HL-60 (cell line): ENCODE results near the gene LINC01488.

Experiments
- DNase-seq, 2 experiments: peaks; one replicate each; pipeline ENCODE4 v3.0.0-alpha.2; 2010 to 2020; ENCODE audit warnings: low read depth in 1 of 2, low spot score in 1 of 2
- H3K27ac ChIP-seq: fragments of 250-450 bp; sonication (Bioruptor Pico); replicated peaks from 2 replicates; pipeline ENCODE4 v1.5.1; 2020; ENCODE audit warnings: mild to moderate bottlenecking, moderate library complexity
- H3K27me3 ChIP-seq: fragments of 250-450 bp; sonication (Bioruptor Pico); 2 replicates; pipeline ENCODE4 v1.5.1; 2021; ENCODE audit warnings: mild to moderate bottlenecking, moderate library complexity; ENCODE audit not compliant: insufficient read depth, poor library complexity, severe bottlenecking
- H3K4me3 ChIP-seq: replicated peaks from 2 replicates; pipeline ENCODE4 v1.5.1; 2011; ENCODE audit warnings: mild to moderate bottlenecking, control low read depth, low read length; ENCODE audit not compliant: insufficient read depth
- GABPA ChIP-seq: IDR thresholded peaks from 2 replicates; pipeline ENCODE4 v1.6.1; 2012; ENCODE audit warnings: low read depth
- POLR2AphosphoS5 ChIP-seq: IDR thresholded peaks from 2 replicates; pipeline ENCODE4 v1.6.1; 2012; ENCODE audit warnings: low read depth
- SPI1 ChIP-seq: IDR thresholded peaks from 2 replicates; pipeline ENCODE4 v1.6.1; 2012; ENCODE audit warnings: low read depth, mild to moderate bottlenecking, borderline replicate concordance
- TF ChIP-seq, protein P1 (sequence below): IDR thresholded peaks from 2 replicates; pipeline ENCODE4 v1.6.1; 2012; ENCODE audit warnings: low read depth; ENCODE audit not compliant: insufficient replicate concordance
- TF ChIP-seq, protein P2 (sequence below): IDR thresholded peaks from one replicate; pipeline ENCODE4 v1.5.1; 2011; ENCODE audit warnings: low read length, control low read depth, inconsistent platforms; ENCODE audit not compliant: insufficient read depth

Gene LINC01488

DNA sequence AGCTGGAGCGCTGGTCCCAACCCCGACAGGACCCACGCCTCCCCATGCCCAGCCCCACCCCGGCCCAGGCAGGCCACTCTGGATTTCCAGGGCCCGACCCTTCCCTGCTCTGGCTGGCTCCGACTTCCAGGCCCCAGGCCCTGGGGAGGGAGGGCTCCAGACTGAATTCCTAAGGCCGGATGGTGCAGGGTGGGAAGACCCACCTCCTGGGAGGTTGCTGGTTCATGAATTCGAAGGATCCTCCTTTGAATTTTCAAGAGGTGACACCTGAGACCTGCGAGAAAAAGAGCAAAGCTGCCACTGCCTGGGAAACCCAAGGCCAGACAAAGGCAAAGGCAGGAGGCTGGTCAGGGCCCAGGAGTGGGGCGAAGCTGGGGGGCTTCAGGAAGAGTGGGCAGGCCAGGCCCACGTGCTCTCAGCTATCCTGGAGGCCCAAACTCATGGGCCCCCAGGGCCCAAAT lies 47.0 kb upstream of the LINC01488 start:
- Histone ChIP-seq H3K27me3 (no peaks in the 10 kb centered on the region), H3K4me3 (no peak overlapping the region), H3K27ac (peak overlapping the region; percentile 74)
- no peak for TF ChIP-seq SPI1
- no peak for DNase-seq

DNA sequence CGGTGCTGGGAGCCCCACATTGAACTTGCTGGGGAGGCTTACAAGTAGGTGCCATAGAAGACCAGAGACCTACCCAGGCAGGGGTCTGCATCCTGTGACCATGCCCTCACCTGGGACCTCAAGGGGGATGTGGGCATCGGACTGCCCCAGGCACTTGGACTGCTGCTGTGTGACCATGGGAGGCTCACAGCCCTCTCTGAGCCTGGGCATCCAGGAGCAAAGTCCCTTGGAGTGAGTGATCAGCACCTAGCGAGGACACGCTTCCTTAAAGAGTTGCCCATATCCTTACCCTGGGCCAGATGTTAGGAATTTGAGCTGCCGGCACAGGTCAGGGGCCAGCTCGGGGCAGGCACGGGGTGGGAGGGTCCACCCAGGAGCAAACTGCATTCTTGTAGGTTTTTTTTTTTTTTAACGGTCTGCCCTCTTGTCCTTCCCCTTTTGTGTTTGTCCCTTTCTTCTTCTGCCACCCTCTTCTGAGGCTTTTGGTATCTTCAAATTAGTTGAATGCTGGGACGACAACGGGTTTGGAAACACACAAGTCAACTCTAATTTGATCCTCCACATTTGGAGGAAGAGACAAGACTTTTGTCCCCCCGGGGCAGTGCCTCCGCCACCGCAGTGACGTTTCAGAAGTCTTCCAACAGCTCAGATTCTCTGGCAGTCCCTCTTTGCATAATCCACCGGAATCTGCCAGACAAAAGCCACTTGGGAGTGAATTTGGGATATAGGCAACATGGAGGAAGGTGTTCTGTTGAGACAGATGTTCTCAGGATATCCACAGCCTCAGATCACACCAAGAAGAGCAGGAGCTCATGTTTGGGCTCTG lies 46.1 kb upstream of the LINC01488 start:
- peak in 1 of 2 experiments; percentile 60 for DNase-seq
- Histone ChIP-seq H3K27me3 (no peaks in the 10 kb centered on the region), H3K4me3 (no peak overlapping the region), H3K27ac (peak overlapping the region; percentile 74)
- no peak for TF ChIP-seq GABPA
- no peak for TF ChIP-seq SPI1

DNA sequence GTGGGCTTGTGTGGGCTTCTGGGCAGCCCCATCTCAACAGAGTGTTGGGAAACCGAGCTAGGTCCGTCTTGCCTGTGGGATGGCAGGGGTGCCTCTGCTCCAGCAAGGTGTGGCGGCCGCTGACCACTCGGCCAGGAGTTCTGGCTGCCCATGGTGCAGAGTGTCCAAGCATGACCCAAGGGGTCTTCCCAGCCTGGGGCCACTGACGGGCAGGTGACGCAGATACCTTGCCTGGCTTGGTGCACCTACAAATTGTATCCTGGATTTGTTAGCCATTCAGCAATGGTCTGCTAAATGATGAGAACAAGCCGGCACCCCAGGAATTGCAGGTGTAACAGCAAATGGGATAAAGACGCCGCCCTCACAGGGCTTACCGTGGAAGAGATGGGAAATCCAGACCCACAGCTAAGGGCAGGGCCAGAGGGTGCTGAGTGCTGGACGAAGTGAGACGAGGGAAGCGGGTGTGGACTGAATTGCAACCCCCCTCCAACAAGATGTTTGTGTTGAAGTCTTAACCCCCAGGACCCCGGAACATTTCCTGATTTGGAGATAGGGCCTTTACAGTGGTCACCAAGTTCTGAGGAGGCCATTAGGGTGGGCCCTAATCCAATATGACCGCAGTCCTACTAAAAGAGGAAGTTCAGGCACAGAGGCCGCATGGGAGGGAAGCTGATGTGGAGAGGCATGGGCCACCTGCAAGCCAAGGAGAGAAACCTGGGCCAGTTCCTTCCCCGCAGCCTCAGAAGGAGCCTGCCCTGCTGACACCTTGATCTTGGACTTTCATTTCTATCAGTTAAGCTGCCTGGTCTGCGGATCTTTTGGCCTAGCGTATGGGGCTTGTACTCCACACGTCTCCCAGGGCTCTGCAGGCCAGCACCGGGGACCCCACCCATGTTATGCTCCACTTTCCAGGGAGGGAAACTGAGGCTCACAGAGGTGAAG lies 45.2 kb upstream of the LINC01488 start:
- DNase-seq: peak; percentile 56 to 84
- H3K27ac ChIP-seq: peak overlapping the region; percentile 74
- H3K4me3 ChIP-seq: no peak overlapping the region
- TF ChIP-seq, protein P1, sequence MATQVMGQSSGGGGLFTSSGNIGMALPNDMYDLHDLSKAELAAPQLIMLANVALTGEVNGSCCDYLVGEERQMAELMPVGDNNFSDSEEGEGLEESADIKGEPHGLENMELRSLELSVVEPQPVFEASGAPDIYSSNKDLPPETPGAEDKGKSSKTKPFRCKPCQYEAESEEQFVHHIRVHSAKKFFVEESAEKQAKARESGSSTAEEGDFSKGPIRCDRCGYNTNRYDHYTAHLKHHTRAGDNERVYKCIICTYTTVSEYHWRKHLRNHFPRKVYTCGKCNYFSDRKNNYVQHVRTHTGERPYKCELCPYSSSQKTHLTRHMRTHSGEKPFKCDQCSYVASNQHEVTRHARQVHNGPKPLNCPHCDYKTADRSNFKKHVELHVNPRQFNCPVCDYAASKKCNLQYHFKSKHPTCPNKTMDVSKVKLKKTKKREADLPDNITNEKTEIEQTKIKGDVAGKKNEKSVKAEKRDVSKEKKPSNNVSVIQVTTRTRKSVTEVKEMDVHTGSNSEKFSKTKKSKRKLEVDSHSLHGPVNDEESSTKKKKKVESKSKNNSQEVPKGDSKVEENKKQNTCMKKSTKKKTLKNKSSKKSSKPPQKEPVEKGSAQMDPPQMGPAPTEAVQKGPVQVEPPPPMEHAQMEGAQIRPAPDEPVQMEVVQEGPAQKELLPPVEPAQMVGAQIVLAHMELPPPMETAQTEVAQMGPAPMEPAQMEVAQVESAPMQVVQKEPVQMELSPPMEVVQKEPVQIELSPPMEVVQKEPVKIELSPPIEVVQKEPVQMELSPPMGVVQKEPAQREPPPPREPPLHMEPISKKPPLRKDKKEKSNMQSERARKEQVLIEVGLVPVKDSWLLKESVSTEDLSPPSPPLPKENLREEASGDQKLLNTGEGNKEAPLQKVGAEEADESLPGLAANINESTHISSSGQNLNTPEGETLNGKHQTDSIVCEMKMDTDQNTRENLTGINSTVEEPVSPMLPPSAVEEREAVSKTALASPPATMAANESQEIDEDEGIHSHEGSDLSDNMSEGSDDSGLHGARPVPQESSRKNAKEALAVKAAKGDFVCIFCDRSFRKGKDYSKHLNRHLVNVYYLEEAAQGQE: no peak
- TF ChIP-seq, protein P2, sequence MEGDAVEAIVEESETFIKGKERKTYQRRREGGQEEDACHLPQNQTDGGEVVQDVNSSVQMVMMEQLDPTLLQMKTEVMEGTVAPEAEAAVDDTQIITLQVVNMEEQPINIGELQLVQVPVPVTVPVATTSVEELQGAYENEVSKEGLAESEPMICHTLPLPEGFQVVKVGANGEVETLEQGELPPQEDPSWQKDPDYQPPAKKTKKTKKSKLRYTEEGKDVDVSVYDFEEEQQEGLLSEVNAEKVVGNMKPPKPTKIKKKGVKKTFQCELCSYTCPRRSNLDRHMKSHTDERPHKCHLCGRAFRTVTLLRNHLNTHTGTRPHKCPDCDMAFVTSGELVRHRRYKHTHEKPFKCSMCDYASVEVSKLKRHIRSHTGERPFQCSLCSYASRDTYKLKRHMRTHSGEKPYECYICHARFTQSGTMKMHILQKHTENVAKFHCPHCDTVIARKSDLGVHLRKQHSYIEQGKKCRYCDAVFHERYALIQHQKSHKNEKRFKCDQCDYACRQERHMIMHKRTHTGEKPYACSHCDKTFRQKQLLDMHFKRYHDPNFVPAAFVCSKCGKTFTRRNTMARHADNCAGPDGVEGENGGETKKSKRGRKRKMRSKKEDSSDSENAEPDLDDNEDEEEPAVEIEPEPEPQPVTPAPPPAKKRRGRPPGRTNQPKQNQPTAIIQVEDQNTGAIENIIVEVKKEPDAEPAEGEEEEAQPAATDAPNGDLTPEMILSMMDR: no peak
- TF ChIP-seq POLR2AphosphoS5: 0 out of 2 replicates have a peak, but pooled peaks have one; percentile 38
- TF ChIP-seq SPI1: peak; percentile 76
- H3K27me3 ChIP-seq: no peaks in the 10 kb centered on the region

DNA sequence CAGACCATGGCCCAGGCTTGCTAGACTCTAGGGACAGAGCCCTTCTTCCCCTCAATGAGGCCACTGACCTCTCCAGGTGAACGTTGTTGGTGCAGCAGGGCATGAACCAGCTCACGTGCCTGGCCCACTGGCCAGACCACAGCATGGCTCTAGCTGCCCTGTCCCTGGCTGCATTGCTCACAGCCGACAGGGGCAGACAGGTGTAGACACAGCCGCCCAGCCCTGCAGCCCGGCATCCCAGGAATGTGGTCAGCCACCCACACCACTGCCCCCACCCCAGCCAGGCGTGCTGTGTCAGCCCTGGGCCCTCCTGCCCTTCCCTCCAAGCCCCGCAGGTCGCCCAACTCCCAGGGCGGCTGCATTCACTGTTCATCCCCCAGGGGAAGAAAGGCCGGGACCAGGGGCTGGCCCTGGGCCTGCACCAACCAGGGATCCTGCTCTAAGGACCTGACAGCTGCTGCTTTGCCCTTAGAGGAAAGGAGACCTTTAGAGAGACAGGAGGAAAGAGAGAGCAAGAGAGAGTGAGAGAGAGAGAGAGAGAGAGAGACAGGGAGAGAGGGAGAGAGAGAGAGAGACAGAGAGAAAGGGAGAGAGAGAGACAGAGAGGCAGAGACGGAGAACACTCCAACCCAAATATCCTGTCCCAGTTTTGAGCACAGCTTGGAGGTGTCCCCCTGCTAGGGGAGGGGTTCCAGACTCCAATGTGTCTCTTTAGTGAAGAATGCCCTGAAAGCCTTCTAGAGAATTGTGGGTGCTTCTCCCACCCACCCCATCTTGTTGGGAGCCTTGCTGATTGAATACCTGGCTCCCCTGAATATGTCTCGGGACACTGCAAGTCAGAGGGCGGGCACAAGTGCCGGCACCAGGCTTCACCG lies 44.2 kb upstream of the LINC01488 start:
- Histone ChIP-seq H3K27me3 (no peaks in the 10 kb centered on the region), H3K4me3 (no peak overlapping the region), H3K27ac (peak overlapping the region; percentile 74)
- TF ChIP-seq, protein P1: no peak
- TF ChIP-seq GABPA (no peak), SPI1 (no peak), POLR2AphosphoS5 (no peak)
- TF ChIP-seq, protein P2: no peak
- no peak for DNase-seq
